ENCODE results near the gene HLA-DOB.

DNA sequence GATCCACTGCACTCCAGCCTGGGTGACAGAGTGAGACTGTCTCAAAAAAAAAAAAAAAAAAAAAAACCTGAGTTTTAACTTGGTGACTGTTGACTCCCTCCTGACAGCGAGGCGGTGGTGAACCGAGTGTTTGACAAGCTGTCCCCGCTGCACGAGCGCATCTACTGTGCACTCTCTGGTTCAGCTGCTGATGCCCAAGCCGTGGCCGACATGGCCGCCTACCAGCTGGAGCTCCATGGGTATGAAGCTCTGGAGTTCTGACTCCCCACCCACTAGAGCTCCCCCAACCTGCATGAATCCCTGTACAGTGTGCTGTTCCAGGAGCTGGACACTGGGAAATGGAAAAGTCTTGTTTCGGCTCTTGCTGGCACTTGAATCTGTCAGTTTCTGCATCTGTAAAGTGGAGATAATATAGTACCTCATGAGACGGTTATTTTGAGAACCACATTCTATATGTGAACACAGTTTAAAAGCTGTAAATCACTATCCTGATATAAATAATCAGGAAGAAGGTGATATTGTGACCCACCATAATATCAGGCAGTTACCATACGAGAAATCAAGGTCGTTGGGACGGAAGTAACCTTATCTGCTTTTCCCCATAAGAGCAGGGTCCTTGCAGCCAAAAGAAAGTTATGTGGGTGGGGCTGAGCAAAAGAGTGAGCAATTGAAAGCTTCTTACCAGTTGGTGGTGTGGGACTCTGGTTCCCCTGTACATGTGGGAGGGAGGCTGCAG lies 40.5 kb upstream of the HLA-DOB start:
- TF ChIP-seq EZH2 (IDR thresholded peaks at IDR 0.05; ENCODE audit: insufficient read depth, low read length): no peak
- TF ChIP-seq CTCF (IDR thresholded peaks at IDR 0.05; ENCODE audit: insufficient read depth, low read depth, low read length): no peak

Measured in astrocyte (in vitro differentiated cells and primary cell).